Epithelial cell of proximal tubule (primary cell): ENCODE measurements around the gene VAC14. TPM values are rescaled to one million over a fixed set of nuclear protein-coding genes. Genes with fewer than 3 reads are reported as not detected.

Source experiments
- DNase-seq: peaks from one replicate; pipeline ENCODE4 v3.0.0-alpha.2; 2011; ENCODE audit warnings: low read depth
- H3K4me3 ChIP-seq: 2 replicates; pipeline ENCODE4 v1.5.1; 2011; ENCODE audit warnings: low read depth, mild to moderate bottlenecking, low read length
- total RNA-seq: library from RNA; depleted of rRNA; stranded (reverse); fragments of >200 nt; gene quantifications from 2 replicates; pipeline ENCODE4 v1.2.3, GENCODE V29; 2015
- TF ChIP-seq, protein P1 (sequence below): conservative IDR thresholded peaks from 2 replicates; pipeline ENCODE4 v1.5.1; 2012; ENCODE audit warnings: low read depth, mild to moderate bottlenecking, low read length

VAC14 gene
- total RNA-seq, 1 donor from 2014 or later = 32.5 TPM

DNA sequence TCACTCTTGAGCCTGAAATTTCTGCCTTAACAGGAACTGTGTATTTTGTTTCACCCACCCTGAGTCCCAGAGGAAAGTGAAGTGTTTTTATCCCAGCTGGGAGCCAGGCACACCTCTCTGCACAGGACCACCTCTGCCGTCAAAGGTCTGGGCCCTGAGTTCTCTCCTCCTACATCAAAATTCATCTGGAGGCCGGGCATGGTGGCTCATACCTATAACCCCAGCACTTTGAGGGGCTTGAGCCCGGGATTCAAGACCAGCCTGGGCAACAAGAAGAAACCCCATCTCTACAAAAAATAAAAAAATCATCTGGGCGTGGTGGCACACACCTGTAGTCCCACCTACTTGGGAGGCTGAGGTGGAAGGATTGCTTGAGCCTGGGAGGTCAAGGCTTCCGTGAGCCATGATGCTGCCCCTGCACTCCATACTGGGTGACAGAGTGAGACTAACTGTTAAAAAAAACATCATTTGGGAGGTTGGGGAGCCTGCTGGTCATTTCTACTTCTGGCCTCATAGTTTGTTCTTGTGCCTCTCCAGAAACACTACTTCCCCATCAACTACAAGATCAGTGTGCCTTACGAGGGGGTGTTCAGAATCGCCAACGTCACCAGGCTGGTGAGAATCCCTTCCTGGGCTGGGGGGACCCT, 144.8 kb downstream of the VAC14 start:
- H3K4me3 ChIP-seq = no peak overlapping the region
- TF ChIP-seq, protein P1, sequence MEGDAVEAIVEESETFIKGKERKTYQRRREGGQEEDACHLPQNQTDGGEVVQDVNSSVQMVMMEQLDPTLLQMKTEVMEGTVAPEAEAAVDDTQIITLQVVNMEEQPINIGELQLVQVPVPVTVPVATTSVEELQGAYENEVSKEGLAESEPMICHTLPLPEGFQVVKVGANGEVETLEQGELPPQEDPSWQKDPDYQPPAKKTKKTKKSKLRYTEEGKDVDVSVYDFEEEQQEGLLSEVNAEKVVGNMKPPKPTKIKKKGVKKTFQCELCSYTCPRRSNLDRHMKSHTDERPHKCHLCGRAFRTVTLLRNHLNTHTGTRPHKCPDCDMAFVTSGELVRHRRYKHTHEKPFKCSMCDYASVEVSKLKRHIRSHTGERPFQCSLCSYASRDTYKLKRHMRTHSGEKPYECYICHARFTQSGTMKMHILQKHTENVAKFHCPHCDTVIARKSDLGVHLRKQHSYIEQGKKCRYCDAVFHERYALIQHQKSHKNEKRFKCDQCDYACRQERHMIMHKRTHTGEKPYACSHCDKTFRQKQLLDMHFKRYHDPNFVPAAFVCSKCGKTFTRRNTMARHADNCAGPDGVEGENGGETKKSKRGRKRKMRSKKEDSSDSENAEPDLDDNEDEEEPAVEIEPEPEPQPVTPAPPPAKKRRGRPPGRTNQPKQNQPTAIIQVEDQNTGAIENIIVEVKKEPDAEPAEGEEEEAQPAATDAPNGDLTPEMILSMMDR = no peak
- no peak for DNase-seq

DNA sequence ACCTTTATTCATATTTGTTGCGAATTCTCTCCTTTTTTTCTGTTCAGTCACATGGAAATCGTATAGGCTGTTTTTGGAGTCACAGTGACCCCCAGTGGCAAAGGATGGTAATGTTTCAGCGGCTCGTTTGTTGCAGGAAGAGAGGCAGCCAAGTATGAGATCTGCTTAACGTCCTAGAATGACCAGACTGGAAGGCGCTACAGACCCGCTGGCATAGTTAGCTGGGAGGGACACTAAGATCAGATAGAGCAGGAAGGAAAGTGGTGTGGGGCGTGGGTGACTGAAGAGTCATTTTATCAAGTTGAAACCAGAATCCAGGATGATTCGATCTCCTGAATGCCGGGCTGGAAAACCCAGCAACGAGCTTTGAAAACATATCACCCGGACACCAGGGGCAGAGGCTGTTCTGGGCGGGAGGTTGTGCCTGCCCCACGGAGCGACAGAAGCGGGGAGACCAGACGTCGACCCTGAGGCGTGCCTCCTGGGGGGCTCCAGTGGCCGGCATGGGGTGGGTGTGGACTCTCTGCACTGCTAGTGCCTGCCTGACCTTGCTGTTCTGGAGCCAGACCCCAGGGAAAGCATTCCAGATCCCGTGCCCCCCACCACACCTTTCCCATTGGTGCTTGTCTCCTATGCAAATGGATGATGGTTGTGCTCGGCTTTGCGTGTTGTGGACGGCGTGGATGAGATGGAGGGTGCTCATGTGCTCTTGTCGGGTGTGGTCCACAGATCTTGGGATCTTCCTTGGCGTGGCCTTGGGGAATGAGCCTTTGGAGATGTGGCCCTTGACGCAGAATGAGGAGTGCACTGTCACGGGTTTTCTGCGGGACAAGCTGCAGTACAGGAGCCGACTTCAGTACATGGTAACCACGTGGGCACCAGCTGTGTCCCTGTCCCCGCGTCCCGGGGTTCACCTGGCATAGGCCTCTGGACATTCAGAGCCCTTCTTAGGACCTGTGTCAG, 146.9 kb downstream of the VAC14 start:
- TF ChIP-seq, protein P1 = peak; percentile 91
- peak; percentile 33 for DNase-seq
- peak overlapping the region; percentile 46 for H3K4me3 ChIP-seq

DNA sequence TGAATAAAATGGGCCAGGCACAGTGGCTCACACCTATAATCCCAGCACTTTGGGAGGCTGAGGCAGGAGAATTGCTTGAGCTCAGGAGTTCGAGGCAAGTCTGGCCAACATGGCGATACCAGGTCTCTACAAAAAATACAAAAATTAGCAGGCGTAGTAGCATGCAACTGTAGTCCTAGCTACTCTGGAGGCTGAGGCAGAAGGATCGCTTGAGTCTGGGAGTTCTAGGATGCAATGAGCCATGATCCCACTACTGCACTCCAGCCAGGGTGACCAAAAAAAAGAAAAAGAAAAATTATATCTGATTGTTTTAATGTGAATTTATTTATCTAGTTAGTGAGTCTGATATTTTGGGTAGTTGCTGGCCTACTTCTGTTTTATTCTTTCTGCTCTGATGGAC, 147.6 kb downstream of the VAC14 start:
- TF ChIP-seq, protein P1 = no peak
- H3K4me3 ChIP-seq = no peak overlapping the region
- no peak for DNase-seq

DNA sequence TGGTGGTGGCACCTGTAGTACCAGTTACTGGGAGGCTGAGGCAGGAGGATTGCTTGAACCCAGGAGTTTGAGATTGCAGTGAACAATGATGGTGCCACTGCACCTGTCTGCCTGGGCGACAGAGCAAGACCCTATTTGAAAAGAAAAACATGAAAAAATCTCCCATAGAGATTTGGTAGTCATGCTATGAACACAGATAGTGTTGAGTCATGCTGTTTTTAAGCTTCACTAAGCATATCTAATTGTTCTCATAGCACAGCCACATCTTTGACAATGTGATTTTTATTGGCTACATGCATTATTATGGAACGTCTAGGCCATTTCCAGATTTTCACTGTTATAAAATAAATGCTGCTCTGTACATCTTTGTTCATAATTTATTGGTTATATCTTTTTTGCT, 148.6 kb downstream of the VAC14 start:
- TF ChIP-seq, protein P1 = no peak
- no peak overlapping the region for H3K4me3 ChIP-seq
- DNase-seq = peak; percentile 22

DNA sequence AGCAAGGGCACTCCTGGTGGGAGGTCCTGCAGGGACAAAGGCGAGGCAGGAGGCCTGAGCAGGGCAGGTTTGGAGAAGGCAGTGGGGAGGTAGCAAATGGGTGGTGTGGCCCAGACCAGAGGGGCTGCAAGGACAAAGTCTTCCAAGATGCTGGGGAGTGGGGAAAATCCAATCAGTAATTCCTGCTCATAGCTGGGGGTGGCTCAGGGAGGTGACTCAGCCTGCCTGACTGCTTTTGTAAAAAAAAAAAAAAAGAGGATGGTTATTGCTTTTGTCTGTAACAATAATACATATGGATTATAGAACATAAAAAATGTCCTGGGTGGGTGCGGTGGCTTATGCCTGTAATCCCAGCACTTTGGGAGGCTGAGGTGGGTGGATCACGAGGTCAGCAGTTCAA, 149.4 kb downstream of the VAC14 start:
- no peak overlapping the region for H3K4me3 ChIP-seq
- no peak for DNase-seq
- TF ChIP-seq, protein P1 = no peak

DNA sequence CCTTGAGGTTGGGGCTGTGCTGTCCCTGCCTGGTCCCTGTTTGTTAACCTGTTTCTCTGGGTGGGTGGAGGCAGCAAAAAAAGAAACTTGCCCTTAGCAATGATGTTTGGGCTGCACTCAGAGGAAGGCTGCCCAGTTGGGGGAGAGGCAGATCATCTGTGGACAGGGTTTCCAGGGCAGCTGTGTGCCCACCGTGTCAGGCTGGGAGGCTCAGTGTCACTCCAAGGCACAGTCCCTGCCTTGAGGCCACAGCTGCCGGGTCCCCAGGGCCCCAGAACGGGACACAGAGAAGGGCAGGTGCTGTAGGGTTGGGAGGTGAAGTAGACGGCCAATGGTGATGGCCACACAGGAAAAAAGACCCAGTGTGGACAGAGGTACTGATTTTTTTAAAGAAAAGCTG, 150.7 kb downstream of the VAC14 start:
- TF ChIP-seq, protein P1 = no peak
- H3K4me3 ChIP-seq = no peak overlapping the region
- DNase-seq = no peak
